Colonic mucosa (tissue), 4 donors: ENCODE measurements around the gene SLC4A9. TPM values are rescaled to one million over a fixed set of nuclear protein-coding genes. Genes with fewer than 3 reads are reported as not detected.

ENCODE experiments used
- DNase-seq: peaks from one replicate; pipeline ENCODE4 v3.0.0-alpha.2; 2020
- H3K27ac ChIP-seq: fragments of 200-600 bp; one replicate; pipeline ENCODE4 v1.8.0; 2021
- H3K27me3 ChIP-seq: fragments of 200-600 bp; one replicate; pipeline ENCODE4 v1.8.0; 2021
- H3K36me3 ChIP-seq: fragments of 200-600 bp; one replicate; pipeline ENCODE4 v1.8.0; 2021
- H3K4me1 ChIP-seq: fragments of 200-600 bp; one replicate; pipeline ENCODE4 v1.8.0; 2021; ENCODE audit warnings: mild to moderate bottlenecking
- H3K4me3 ChIP-seq: fragments of 200-600 bp; one replicate; pipeline ENCODE4 v1.8.0; 2021
- H3K9ac ChIP-seq, 2 donors: one replicate each; pipeline ENCODE4 v1.7.0; 2013; ENCODE audit warnings: control low read depth in 2 of 2, low read depth in 2 of 2, low read length in 2 of 2
- H3K9me3 ChIP-seq: fragments of 200-600 bp; one replicate; pipeline ENCODE4 v1.8.0; 2021
- CTCF ChIP-seq: fragments of 200-600 bp; IDR thresholded peaks from one replicate; pipeline ENCODE4 v1.8.0; 2022; ENCODE audit warnings: antibody characterized with exemption, mild to moderate bottlenecking
- intact Hi-C: fragments of 100-400 bp; cut with DNase I; formaldehyde crosslinking; loops from one replicate; pipeline ENCODE4 v1.14.1; 2022
- total RNA-seq, 2 donors: library from RNA; stranded (reverse); fragmentation: NEBNext Ultra II Directional in 1 of 2; extraction: Animal tissue kit (Norgen Biotek cat#: 25700) in 1 of 2; gene quantifications; one replicate each; pipeline ENCODE4 v1.2.1, GENCODE V29; 2021
- donor health status: healthy.
- donor health status: DM: no; HTN: no; CAD: no.
- donor health status: DM: no; HTN: no; CAD: no.

Gene SLC4A9
- total RNA-seq, 2 donors from 2014 or later = 0.42 TPM; not detected in 1

GRCh38 chr5:140344683-140345423 is 15.1 kb upstream of the SLC4A9 start:
- H3K27me3 ChIP-seq = no peaks in the 10 kb centered on the region
- H3K9me3 ChIP-seq = no peaks in the 10 kb centered on the region
- H3K36me3 ChIP-seq = no peaks in the 10 kb centered on the region
- TF ChIP-seq CTCF = no peak
- H3K9ac ChIP-seq = peak overlapping the region; percentile 17 to 79
- H3K4me3 ChIP-seq = peak overlapping the region; percentile 93
- peaks cover 11% of the 10 kb centered on the region for H3K4me1 ChIP-seq
- intact Hi-C loops = no loop called here
- H3K27ac ChIP-seq = peak overlapping the region; percentile 82
- peak; percentile 41 for DNase-seq

- peak overlapping the region; percentile 82 for H3K27ac ChIP-seq
- no peaks in the 10 kb centered on the region for H3K27me3 ChIP-seq
- intact Hi-C loops = no loop called here
- TF ChIP-seq CTCF = no peak
- H3K9ac ChIP-seq = peak overlapping the region; percentile 79 to 82
- H3K4me3 ChIP-seq = peak overlapping the region; percentile 93
- peak; percentile 61 for DNase-seq
- H3K4me1 ChIP-seq = peaks cover 11% of the 10 kb centered on the region
- no peaks in the 10 kb centered on the region for H3K9me3 ChIP-seq
- H3K36me3 ChIP-seq = no peaks in the 10 kb centered on the region
Observed at GRCh38 chr5:140345919-140346347, 14.1 kb upstream of the SLC4A9 start.

GRCh38 chr5:140346348-140347221 is 13.4 kb upstream of the SLC4A9 start, which contains the start of gene HBEGF:
TSS of gene HBEGF (minus strand) at chr5:140346603. CDS start at chr5:140346328, 275 bp downstream.
- H3K27me3 ChIP-seq = no peaks in the 10 kb centered on the region

GRCh38 chr5:140347360-140347759 is 12.6 kb upstream of the SLC4A9 start:
- Histone ChIP-seq H3K4me3 (no peak overlapping the region), H3K36me3 (no peaks in the 10 kb centered on the region), H3K9ac (peak overlapping the region; percentile 19 to 44), H3K27me3 (no peaks in the 10 kb centered on the region), H3K4me1 (peaks cover 11% of the 10 kb centered on the region), H3K27ac (peak overlapping the region; percentile 82), H3K9me3 (no peaks in the 10 kb centered on the region)
- DNase-seq = no peak
- intact Hi-C loops = no loop called here
- no peak for TF ChIP-seq CTCF

More at GRCh38 chr5:140346348-140347221, 13.4 kb upstream of the SLC4A9 start, which contains the start of gene HBEGF:
- Histone ChIP-seq H3K36me3 (no peaks in the 10 kb centered on the region), H3K9me3 (no peaks in the 10 kb centered on the region), H3K27ac (peak within 1 kb of the TSS; percentile 82), H3K4me1 (peaks cover 11% of the 10 kb centered on the region), H3K9ac (peak within 1 kb of the TSS; percentile 79 to 82), H3K4me3 (peak within 1 kb of the TSS; percentile 93)
- TF ChIP-seq CTCF = no peak
- DNase-seq = peak; percentile 88
- intact Hi-C loops = no loop called here

GRCh38 chr5:140348104-140348503 is 11.9 kb upstream of the SLC4A9 start:
- intact Hi-C loops = no loop called here
- H3K4me3 ChIP-seq = no peak overlapping the region
- H3K9ac ChIP-seq = peak overlapping the region in 1 of 2 donors; percentile 59
- H3K27ac ChIP-seq = peak overlapping the region; percentile 82
- no peaks in the 10 kb centered on the region for H3K27me3 ChIP-seq
- no peak for TF ChIP-seq CTCF
- peaks cover 11% of the 10 kb centered on the region for H3K4me1 ChIP-seq
- H3K36me3 ChIP-seq = no peaks in the 10 kb centered on the region
- H3K9me3 ChIP-seq = no peaks in the 10 kb centered on the region
- DNase-seq = peak; percentile 72
